Middle frontal gyrus (tissue), 1 donor: Measurements from ENCODE around the gene COQ5.
"Not testable (repeated sequence)": the region's sequence is repeated elsewhere in the genome, so short reads cannot be mapped to it uniquely, and the experiment has no call there.

Source experiments
- DNase-seq: peaks from one replicate; pipeline ENCODE4 v3.0.0-alpha.2; 2015; ENCODE audit warnings: low spot score; ENCODE audit errors: extremely low spot score

The COQ5 gene

GRCh38 chr12:120529641-120530417 is 871 bp upstream of the COQ5 start:
- no peak for DNase-seq

GRCh38 chr12:120522568-120522967 is 6.4 kb downstream of the COQ5 start:
- no peak for DNase-seq

- DNase-seq = not testable (repeated sequence)
Observed at GRCh38 chr12:120519324-120519723, 9.6 kb downstream of the COQ5 start.

GRCh38 chr12:120515496-120515895 is 13.5 kb downstream of the COQ5 start:
- DNase-seq = no peak

GRCh38 chr12:120514002-120514401 is 15.0 kb downstream of the COQ5 start:
- DNase-seq = no peak

GRCh38 chr12:120508537-120508936 is 20.4 kb downstream of the COQ5 start:
- no peak for DNase-seq

GRCh38 chr12:120504587-120504986 is 24.4 kb downstream of the COQ5 start:
- no peak for DNase-seq

- no peak for DNase-seq
Observed at GRCh38 chr12:120500581-120500980, 28.4 kb downstream of the COQ5 start.

- DNase-seq = no peak
Observed at GRCh38 chr12:120498870-120499515, 30.0 kb downstream of the COQ5 start.

- DNase-seq = no peak
Observed at GRCh38 chr12:120497524-120498150, 31.3 kb downstream of the COQ5 start.

- peak; percentile 71 for DNase-seq
Observed at GRCh38 chr12:120496413-120497340, 32.3 kb downstream of the COQ5 start.

- peak; percentile 88 for DNase-seq
Observed at GRCh38 chr12:120495731-120496412, 33.1 kb downstream of the COQ5 start, which contains the start of gene DYNLL1. Gene DYNLL1, plus strand, starts transcription at chr12:120496113. Its CDS starts 309 bp downstream, at chr12:120496422.

- no peak for DNase-seq
Observed at GRCh38 chr12:120495186-120495730, 33.7 kb downstream of the COQ5 start.

- DNase-seq = no peak
Observed at GRCh38 chr12:120490833-120491512, 38.0 kb downstream of the COQ5 start.

GRCh38 chr12:120490325-120490724 is 38.6 kb downstream of the COQ5 start:
- DNase-seq = no peak

GRCh38 chr12:120489018-120489417 is 39.9 kb downstream of the COQ5 start:
- DNase-seq = no peak

- no peak for DNase-seq
Observed at GRCh38 chr12:120488057-120488640, 40.8 kb downstream of the COQ5 start.

- DNase-seq = not testable (repeated sequence)
Observed at GRCh38 chr12:120487552-120487951, 41.4 kb downstream of the COQ5 start.
